Glutamatergic neuron (in vitro differentiated cells): Measurements from ENCODE around the gene PHF11. TPM values are rescaled to one million over a fixed set of nuclear protein-coding genes. Genes with fewer than 3 reads are reported as not detected.

Experiments used
- DNase-seq: peaks from one replicate; pipeline ENCODE4 v3.0.0; 2022
- H3K27ac Mint-ChIP-seq: one replicate; pipeline ENCODE4 v1.8.0; 2020; ENCODE audit warnings: mild to moderate bottlenecking, mixed read lengths, inconsistent platforms; ENCODE audit not compliant: unreplicated experiment
- H3K27me3 Mint-ChIP-seq: one replicate; pipeline ENCODE4 v1.8.0; 2020; ENCODE audit warnings: mild to moderate bottlenecking, moderate library complexity, mixed read lengths, inconsistent platforms; ENCODE audit not compliant: unreplicated experiment
- H3K36me3 Mint-ChIP-seq: one replicate; pipeline ENCODE4 v1.8.0; 2020; ENCODE audit warnings: mild to moderate bottlenecking, mixed read lengths, inconsistent platforms; ENCODE audit not compliant: unreplicated experiment
- H3K4me1 Mint-ChIP-seq: one replicate; pipeline ENCODE4 v1.8.0; 2020; ENCODE audit warnings: mild to moderate bottlenecking, low read depth, mixed read lengths, inconsistent platforms; ENCODE audit not compliant: unreplicated experiment
- H3K4me3 Mint-ChIP-seq: one replicate; pipeline ENCODE4 v1.8.0; 2020; ENCODE audit warnings: mild to moderate bottlenecking, mixed read lengths, inconsistent platforms; ENCODE audit not compliant: unreplicated experiment
- H3K9me3 Mint-ChIP-seq: one replicate; pipeline ENCODE4 v1.8.0; 2020; ENCODE audit warnings: mild to moderate bottlenecking, moderate library complexity, mixed read lengths, inconsistent platforms; ENCODE audit not compliant: unreplicated experiment
- CTCF ChIP-seq: fragments of 200-600 bp; sonication (generic); IDR thresholded peaks from one replicate; pipeline ENCODE4 v1.5.0; 2021; ENCODE audit not compliant: partially characterized antibody, unreplicated experiment
- total RNA-seq: library from RNA; stranded (reverse); fragmentation: NEBNext Ultra II Directional; extraction: Animal tissue kit (Norgen Biotek cat#: 25700); gene quantifications from one replicate; pipeline ENCODE4 v1.2.1, GENCODE V29; 2021; ENCODE audit not compliant: unreplicated experiment

PHF11 gene
- total RNA-seq, 1 donor from 2014 or later, result 4.3 TPM

- H3K4me1 Mint-ChIP-seq, result no peaks in the 10 kb centered on the region
- no peaks in the 10 kb centered on the region for H3K36me3 Mint-ChIP-seq
- H3K27ac Mint-ChIP-seq, result no peak overlapping the region
- H3K9me3 Mint-ChIP-seq, result no peaks in the 10 kb centered on the region
- H3K27me3 Mint-ChIP-seq, result no peaks in the 10 kb centered on the region
- DNase-seq, result no peak
- TF ChIP-seq CTCF, result no peak
- H3K4me3 Mint-ChIP-seq, result no peak overlapping the region
These were observed 44.8 kb downstream of the PHF11 start for GRCh38 chr13:49540552-49540951.

- TF ChIP-seq CTCF, result no peak
- Mint-ChIP-seq H3K4me1 (peaks cover 3% of the 10 kb centered on the region), H3K27me3 (no peaks in the 10 kb centered on the region), H3K27ac (no peak overlapping the region), H3K36me3 (no peaks in the 10 kb centered on the region), H3K9me3 (no peaks in the 10 kb centered on the region), H3K4me3 (no peak overlapping the region)
- DNase-seq, result no peak
These were observed 47.9 kb downstream of the PHF11 start for GRCh38 chr13:49543656-49544055.

GRCh38 chr13:49545661-49546060 is 49.9 kb downstream of the PHF11 start:
- no peak for DNase-seq
- Mint-ChIP-seq H3K27ac (no peak overlapping the region), H3K4me3 (no peak overlapping the region), H3K9me3 (no peaks in the 10 kb centered on the region), H3K4me1 (peaks cover 3% of the 10 kb centered on the region), H3K27me3 (peaks cover 1% of the 10 kb centered on the region), H3K36me3 (no peaks in the 10 kb centered on the region)
- TF ChIP-seq CTCF, result no peak

GRCh38 chr13:49546561-49546960 is 50.8 kb downstream of the PHF11 start:
- H3K4me3 Mint-ChIP-seq, result no peak overlapping the region
- peaks cover 1% of the 10 kb centered on the region for H3K27me3 Mint-ChIP-seq
- no peak for TF ChIP-seq CTCF
- no peak for DNase-seq
- H3K4me1 Mint-ChIP-seq, result peaks cover 3% of the 10 kb centered on the region
- H3K9me3 Mint-ChIP-seq, result no peaks in the 10 kb centered on the region
- H3K36me3 Mint-ChIP-seq, result no peaks in the 10 kb centered on the region
- H3K27ac Mint-ChIP-seq, result no peak overlapping the region

GRCh38 chr13:49549289-49549688 is 53.5 kb downstream of the PHF11 start:
- Mint-ChIP-seq H3K27ac (no peak overlapping the region), H3K27me3 (peaks cover 1% of the 10 kb centered on the region), H3K36me3 (no peaks in the 10 kb centered on the region), H3K4me3 (no peak overlapping the region), H3K9me3 (no peaks in the 10 kb centered on the region), H3K4me1 (peaks cover 3% of the 10 kb centered on the region)
- DNase-seq, result no peak
- no peak for TF ChIP-seq CTCF
